Karpas-422 (cell line): ENCODE measurements around the gene CDNF. TPM values are rescaled to one million over a fixed set of nuclear protein-coding genes. Genes with fewer than 3 reads are reported as not detected.
"Not testable (repeated sequence)": the region's sequence is repeated elsewhere in the genome, so short reads cannot be mapped to it uniquely, and the experiment has no call there.

Experiments
- DNase-seq: peaks from one replicate; pipeline ENCODE4 v3.0.0-alpha.2; 2015
- H2AFZ ChIP-seq: fragments of 200-600 bp; sonication (generic); 2 replicates; pipeline ENCODE4 v1.6.1; 2014; ENCODE audit warnings: antibody characterized with exemption, low read length, mixed read lengths
- H3K27ac ChIP-seq: fragments of 200-600 bp; sonication (generic); 2 replicates; pipeline ENCODE4 v1.5.1; 2014; ENCODE audit warnings: mild to moderate bottlenecking, low read length, moderate library complexity
- H3K27me3 ChIP-seq: fragments of 200-600 bp; sonication (generic); 2 replicates; pipeline ENCODE4 v1.6.1; 2014; ENCODE audit warnings: low read length, mixed read lengths
- H3K36me3 ChIP-seq: fragments of 200-600 bp; sonication (generic); 2 replicates; pipeline ENCODE4 v1.6.1; 2014; ENCODE audit warnings: low read length, mixed read lengths; ENCODE audit not compliant: insufficient read depth
- H3K4me1 ChIP-seq: fragments of 200-600 bp; sonication (generic); 2 replicates; pipeline ENCODE4 v1.6.1; 2014; ENCODE audit warnings: mild to moderate bottlenecking, low read length, mixed read lengths
- H3K4me2 ChIP-seq: fragments of 200-600 bp; sonication (generic); 2 replicates; pipeline ENCODE4 v1.6.1; 2014; ENCODE audit warnings: low read length, low read depth, mild to moderate bottlenecking; ENCODE audit not compliant: poor library complexity, severe bottlenecking
- H3K4me3 ChIP-seq: fragments of 200-600 bp; sonication (generic); 2 replicates; pipeline ENCODE4 v1.5.1; 2014; ENCODE audit warnings: mild to moderate bottlenecking, antibody characterized with exemption, low read length, mixed read lengths
- H3K79me2 ChIP-seq: fragments of 200-600 bp; sonication (generic); 2 replicates; pipeline ENCODE4 v1.6.1; 2014; ENCODE audit warnings: mild to moderate bottlenecking, low read length, mixed read lengths
- H3K9ac ChIP-seq: fragments of 200-600 bp; sonication (generic); 2 replicates; pipeline ENCODE4 v1.6.0; 2014; ENCODE audit warnings: low read length
- H3K9me2 ChIP-seq: fragments of 200-600 bp; sonication (generic), shearing (Covaris generic); replicated peaks from 2 replicates; pipeline ENCODE4 v1.6.0; 2014; ENCODE audit warnings: mild to moderate bottlenecking, low read length, moderate library complexity; ENCODE audit not compliant: insufficient read depth
- H3K9me3 ChIP-seq: fragments of 300-700, 200-600 bp; sonication (generic); 2 replicates; pipeline ENCODE4 v1.6.1; 2014; ENCODE audit warnings: low read length, mixed read lengths
- H4K20me1 ChIP-seq: fragments of 200-600 bp; sonication (generic); 2 replicates; pipeline ENCODE4 v1.6.1; 2014; ENCODE audit warnings: mild to moderate bottlenecking, antibody characterized with exemption, low read length, low read depth; ENCODE audit not compliant: insufficient read depth
- total RNA-seq: library from RNA; depleted of rRNA; stranded (reverse); fragments of >200 nt; shearing (Covaris generic); gene quantifications from 2 replicates; pipeline ENCODE4 v1.2.3, GENCODE V29; 2014; ENCODE audit warnings: low replicate concordance

Gene CDNF
- total RNA-seq, 1 experiment from 2014 or later = 1.2 TPM

DNA sequence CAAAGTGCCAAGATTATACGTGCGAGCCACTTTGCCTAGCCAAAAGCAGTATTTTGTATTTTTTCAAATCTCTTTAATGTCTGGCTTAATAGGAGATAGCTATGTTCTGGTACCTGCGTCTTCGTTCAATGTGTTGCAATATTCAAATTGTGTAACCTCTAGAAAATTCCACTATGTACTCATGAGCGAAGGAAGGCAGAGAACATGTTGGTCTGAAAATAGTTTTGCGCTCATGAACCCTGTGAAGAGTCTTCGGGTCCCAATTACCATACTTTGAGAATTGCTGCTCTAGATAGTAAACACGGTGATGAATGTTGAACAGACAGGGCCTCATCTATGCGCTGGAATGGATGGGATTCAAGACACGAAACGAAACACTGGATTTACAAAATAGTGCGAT lies 38.1 kb upstream of the CDNF start:
- DNase-seq = no peak
- H3K4me2 ChIP-seq = no peak overlapping the region
- no peaks in the 10 kb centered on the region for H3K9me2 ChIP-seq
- H3K4me3 ChIP-seq = no peak overlapping the region
- no peak overlapping the region for H3K9ac ChIP-seq
- no peaks in the 10 kb centered on the region for H3K9me3 ChIP-seq
- no peaks in the 10 kb centered on the region for H4K20me1 ChIP-seq
- peaks cover 64% of the 10 kb centered on the region for H3K79me2 ChIP-seq
- H3K36me3 ChIP-seq = peaks cover 7% of the 10 kb centered on the region; the same call in 1 of the 2 replicates
- H3K4me1 ChIP-seq = peaks cover 31% of the 10 kb centered on the region
- H2AFZ ChIP-seq = no peak overlapping the region
- H3K27me3 ChIP-seq = no peaks in the 10 kb centered on the region
- no peak overlapping the region for H3K27ac ChIP-seq

DNA sequence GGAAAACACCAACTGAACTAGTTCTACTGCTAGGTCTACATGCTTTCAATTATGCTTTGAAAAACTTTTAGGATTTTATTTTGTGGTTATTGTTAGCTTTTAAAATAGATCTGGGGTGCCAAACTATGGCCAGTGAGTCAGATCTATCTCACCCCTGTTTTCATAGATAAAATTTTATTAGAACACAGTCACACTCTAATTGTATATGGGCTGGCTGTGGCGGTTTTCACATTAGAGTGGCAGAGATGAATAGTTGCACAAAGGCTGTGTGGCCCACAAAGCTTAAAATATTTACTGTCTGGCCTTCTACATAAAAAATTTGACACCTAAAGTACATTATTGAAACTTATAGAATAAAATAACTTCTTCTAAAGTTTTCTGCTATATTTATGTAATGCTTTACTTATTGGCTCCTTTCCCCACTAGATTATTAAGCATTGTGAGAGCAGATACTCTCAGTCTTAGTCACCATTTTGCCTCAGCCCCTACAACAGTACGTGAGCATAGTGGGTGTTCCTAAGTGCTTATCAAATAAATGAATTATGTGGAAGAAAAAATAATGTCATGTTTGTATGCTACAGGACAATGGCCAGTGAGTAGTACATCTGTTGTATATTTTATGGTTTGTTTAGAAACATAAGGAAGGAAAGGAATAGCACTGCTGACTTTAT lies 35.4 kb upstream of the CDNF start:
- Histone ChIP-seq H3K36me3 (peaks cover 27% of the 10 kb centered on the region; the same call in 1 of the 2 replicates), H3K9me3 (no peaks in the 10 kb centered on the region), H3K4me3 (no peak overlapping the region), H3K4me1 (peaks cover 29% of the 10 kb centered on the region), H3K27ac (no peak overlapping the region), H3K79me2 (peaks cover 51% of the 10 kb centered on the region), H3K27me3 (no peaks in the 10 kb centered on the region), H3K9me2 (no peaks in the 10 kb centered on the region), H3K4me2 (no peak overlapping the region), H4K20me1 (no peaks in the 10 kb centered on the region), H2AFZ (no peak overlapping the region), H3K9ac (no peak overlapping the region)
- no peak for DNase-seq

DNA sequence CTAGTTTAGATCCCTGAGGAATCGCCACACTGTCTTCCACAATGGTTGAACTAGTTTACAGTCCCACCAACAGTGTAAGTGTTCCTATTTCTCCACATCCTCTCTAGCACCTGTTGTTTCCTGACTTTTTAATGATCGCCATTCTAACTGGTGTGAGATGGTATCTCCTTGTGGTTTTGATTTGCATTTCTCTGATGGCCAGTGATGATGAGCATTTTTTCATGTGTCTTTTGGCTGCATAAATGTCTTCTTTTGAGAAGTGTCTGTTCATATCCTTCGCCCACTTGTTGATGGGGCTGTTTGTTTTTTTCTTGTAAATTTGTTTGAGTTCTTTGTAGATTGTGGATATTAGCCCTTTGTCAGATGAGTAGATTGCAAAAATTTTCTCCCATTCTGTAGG lies 27.0 kb upstream of the CDNF start:
- not testable (repeated sequence) for H3K9me2 ChIP-seq, H3K4me2 ChIP-seq, H4K20me1 ChIP-seq, DNase-seq, H3K4me3 ChIP-seq, H3K27ac ChIP-seq, H3K4me1 ChIP-seq, H3K9me3 ChIP-seq, H2AFZ ChIP-seq, H3K9ac ChIP-seq, H3K27me3 ChIP-seq
- Histone ChIP-seq H3K36me3 (peaks cover 33% of the 10 kb centered on the region), H3K79me2 (peaks cover 31% of the 10 kb centered on the region)

DNA sequence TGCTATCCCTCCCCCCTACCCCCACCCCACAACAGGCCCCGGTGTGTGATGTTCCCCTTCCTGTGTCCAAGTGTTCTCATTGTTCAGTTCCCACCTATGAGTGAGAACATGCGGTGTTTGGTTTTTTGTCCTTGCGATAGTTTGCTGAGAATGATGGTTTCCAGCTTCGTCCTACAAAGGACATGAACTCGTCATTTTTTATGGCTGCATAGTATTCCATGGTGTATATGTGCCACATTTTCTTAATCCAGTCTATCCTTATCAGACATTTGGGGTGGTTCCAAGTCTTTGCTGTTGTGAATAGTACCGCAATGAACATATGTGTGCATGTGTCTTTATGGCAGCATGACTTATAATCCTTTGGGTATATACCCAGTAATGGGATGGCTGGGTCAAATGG lies 26.6 kb upstream of the CDNF start:
- not testable (repeated sequence) for H3K9ac ChIP-seq, H3K4me1 ChIP-seq, H3K9me3 ChIP-seq, H3K9me2 ChIP-seq, H2AFZ ChIP-seq, H3K27me3 ChIP-seq, H3K27ac ChIP-seq, DNase-seq, H3K4me2 ChIP-seq, H4K20me1 ChIP-seq, H3K4me3 ChIP-seq
- peaks cover 31% of the 10 kb centered on the region for H3K36me3 ChIP-seq
- H3K79me2 ChIP-seq = peaks cover 30% of the 10 kb centered on the region

DNA sequence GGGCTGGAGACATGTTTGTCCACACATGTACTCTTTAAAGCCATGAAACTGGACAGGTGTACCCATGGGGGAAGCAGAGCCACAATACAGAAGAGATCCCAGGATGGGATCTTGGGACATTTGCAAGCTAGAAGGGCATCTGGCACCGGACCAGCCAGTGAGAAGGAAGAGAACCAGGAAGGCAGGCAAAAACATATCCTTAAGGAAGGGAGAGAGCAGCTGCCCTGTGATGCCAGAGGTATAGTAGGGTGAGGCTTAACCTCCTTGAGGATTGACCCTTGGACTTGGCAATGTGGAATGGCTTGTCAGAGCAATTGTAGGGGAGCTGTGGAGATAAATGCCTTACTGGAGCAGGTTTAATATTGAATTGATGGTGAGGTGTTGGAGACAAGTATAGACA lies 23.0 kb upstream of the CDNF start:
- no peak overlapping the region for H3K27ac ChIP-seq
- H2AFZ ChIP-seq = no peak overlapping the region
- H3K36me3 ChIP-seq = peaks cover 31% of the 10 kb centered on the region
- DNase-seq = no peak
- H3K4me2 ChIP-seq = no peak overlapping the region
- H3K4me1 ChIP-seq = no peaks in the 10 kb centered on the region; the same call in 1 of the 2 replicates
- H3K9me2 ChIP-seq = no peaks in the 10 kb centered on the region
- H3K27me3 ChIP-seq = no peaks in the 10 kb centered on the region
- no peaks in the 10 kb centered on the region for H3K9me3 ChIP-seq
- no peak overlapping the region for H3K4me3 ChIP-seq
- no peak overlapping the region for H3K9ac ChIP-seq
- no peaks in the 10 kb centered on the region for H4K20me1 ChIP-seq
- H3K79me2 ChIP-seq = peaks cover 53% of the 10 kb centered on the region

DNA sequence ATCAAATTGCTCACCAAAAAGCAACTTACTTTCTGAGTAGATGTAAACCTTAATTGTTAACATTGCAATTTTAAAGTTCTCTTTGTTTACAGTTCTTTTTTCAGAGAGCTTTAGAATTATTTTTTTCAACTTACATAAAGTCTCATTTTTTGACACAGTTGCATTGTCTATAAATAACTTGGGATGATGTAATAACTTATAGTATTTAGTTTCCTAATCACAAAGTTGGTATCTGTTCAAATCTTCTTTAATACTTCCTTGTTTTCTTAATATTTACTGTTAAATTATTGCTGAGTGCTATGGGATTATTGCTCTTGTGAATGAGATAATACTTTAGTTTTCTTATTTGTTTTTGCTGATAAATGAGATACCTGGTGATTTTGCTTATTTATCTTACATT lies 21.9 kb upstream of the CDNF start:
- Histone ChIP-seq H4K20me1 (no peaks in the 10 kb centered on the region), H3K27me3 (no peaks in the 10 kb centered on the region), H3K9me2 (no peaks in the 10 kb centered on the region), H3K9ac (no peak overlapping the region), H2AFZ (no peak overlapping the region), H3K4me1 (no peaks in the 10 kb centered on the region; the same call in 1 of the 2 replicates), H3K27ac (no peak overlapping the region; the same call in 1 of the 2 replicates), H3K36me3 (peaks cover 39% of the 10 kb centered on the region), H3K9me3 (no peaks in the 10 kb centered on the region), H3K4me2 (no peak overlapping the region), H3K79me2 (peaks cover 59% of the 10 kb centered on the region), H3K4me3 (no peak overlapping the region)
- no peak for DNase-seq

DNA sequence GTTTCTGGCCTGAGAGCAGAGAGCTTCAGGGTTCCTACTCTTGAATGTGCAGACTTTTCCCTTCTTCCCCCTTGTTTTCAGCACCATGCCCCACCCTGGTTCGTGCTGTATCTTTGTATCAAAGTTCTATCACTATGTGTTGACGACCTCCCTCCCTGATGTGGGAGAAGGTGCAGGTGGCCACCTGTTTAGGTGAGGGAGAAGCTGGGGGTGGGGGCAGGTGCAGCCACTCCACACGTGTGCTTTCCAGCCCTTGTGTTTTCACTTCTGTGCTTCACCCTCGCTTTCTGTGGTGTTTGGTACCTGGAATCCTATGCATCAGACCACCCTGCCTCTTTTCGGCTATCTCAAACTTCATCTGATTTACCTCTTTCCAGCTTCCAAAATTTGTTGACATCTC lies 21.2 kb upstream of the CDNF start:
- Histone ChIP-seq H3K4me1 (no peaks in the 10 kb centered on the region; the same call in 1 of the 2 replicates), H3K4me3 (no peak overlapping the region), H3K27me3 (no peaks in the 10 kb centered on the region), H3K27ac (no peak overlapping the region), H3K4me2 (no peak overlapping the region), H3K36me3 (peaks cover 46% of the 10 kb centered on the region), H3K79me2 (peaks cover 66% of the 10 kb centered on the region), H3K9ac (no peak overlapping the region), H2AFZ (no peak overlapping the region), H4K20me1 (no peaks in the 10 kb centered on the region), H3K9me2 (no peaks in the 10 kb centered on the region), H3K9me3 (no peaks in the 10 kb centered on the region)
- DNase-seq = no peak

DNA sequence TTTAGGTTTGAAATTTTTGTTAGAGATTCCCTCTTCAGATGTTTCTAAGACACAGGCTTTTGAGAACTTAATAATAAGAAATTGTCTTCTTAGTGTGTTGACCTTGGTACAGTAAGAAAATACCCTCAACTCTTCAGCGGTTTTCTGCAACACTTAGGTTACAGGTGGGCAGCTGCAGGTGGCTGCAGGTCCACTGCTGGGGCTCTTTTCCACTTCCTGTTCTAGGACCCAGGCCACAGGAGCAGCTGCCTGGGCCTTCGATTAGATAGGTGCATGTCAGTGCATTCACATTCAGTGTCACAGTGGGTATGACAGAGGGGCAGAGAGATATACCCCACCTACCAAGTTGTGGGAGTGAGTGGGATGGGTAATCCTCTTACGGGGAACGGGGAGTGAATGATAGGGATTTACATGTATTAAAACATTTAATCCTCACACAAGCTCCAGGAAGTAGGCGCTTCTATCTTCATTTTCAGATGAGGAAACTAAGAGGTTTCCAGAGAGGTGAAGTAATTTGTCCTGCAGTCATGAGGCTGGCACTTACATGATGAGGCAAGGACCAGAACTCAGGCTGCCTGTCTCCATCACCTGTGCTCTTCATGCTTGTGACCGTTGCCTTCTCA lies 20.6 kb upstream of the CDNF start:
- Histone ChIP-seq H3K27ac (no peak overlapping the region), H3K36me3 (peaks cover 48% of the 10 kb centered on the region), H3K79me2 (peaks cover 65% of the 10 kb centered on the region), H3K9ac (no peak overlapping the region), H2AFZ (no peak overlapping the region), H3K27me3 (no peaks in the 10 kb centered on the region), H3K4me3 (no peak overlapping the region), H3K9me2 (no peaks in the 10 kb centered on the region), H3K9me3 (no peaks in the 10 kb centered on the region), H3K4me2 (no peak overlapping the region), H3K4me1 (no peaks in the 10 kb centered on the region; the same call in 1 of the 2 replicates), H4K20me1 (no peaks in the 10 kb centered on the region)
- no peak for DNase-seq
